Thyroid gland (tissue), 4 donors: ENCODE results near the gene POLR2I.

ENCODE experiments used
- POLR2A ChIP-seq, 2 donors: fragments of 450-650 bp; IDR thresholded peaks; one replicate each; pipeline ENCODE4 v1.6.1; 2017; ENCODE audit warnings: antibody characterized with exemption in 2 of 2, mild to moderate bottlenecking in 2 of 2, moderate library complexity in 1 of 2
- TF ChIP-seq, protein P1 (sequence below), 6 experiments: fragments of 200-600 bp in 3 of 6; fragments of 450-650 bp in 3 of 6; sonication (generic) in 3 of 6; IDR thresholded peaks; one replicate each; pipeline ENCODE4 v1.5.1; 2016 to 2019; ENCODE audit warnings: antibody characterized with exemption in 6 of 6, mild to moderate bottlenecking in 2 of 6, inconsistent platforms in 1 of 6, moderate library complexity in 1 of 6

DNA sequence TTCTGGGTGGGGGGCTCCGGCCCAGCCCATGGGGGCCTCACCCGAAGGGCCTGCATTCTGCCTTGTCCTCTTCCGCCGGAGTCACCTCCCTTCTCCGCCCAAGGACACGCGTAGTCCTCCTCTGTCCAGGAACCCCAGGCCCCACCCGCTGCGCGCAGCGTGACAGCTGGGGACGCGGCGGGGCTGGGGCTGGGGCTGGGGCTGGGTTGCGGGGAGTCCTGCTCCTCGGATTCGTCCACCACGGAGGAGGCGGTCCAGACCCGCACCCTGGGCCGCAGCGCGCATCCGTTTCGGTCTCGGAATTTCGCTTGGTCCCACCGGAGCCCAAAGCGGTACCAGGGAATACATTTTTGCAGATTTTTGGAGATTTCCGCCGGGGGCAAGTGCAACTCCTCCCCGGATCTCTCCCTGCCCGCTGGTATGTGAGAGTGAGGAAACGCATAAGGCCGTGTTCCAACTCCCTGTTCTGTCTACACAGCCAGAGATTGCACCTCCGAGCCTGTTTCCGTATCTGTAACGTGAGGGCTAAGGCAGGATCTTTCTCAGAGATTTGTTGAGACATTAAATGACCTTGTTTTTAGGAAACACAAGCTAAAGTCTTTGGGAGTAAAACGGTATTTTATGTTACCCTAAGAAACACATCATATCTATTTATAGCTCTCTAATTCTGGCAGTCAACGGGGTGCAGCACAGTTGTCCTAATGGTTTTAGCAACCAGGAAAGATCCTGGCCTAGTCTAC is 37.8 kb upstream of the POLR2I start, which contains the start of gene COX7A1:
- TF ChIP-seq, protein P1, sequence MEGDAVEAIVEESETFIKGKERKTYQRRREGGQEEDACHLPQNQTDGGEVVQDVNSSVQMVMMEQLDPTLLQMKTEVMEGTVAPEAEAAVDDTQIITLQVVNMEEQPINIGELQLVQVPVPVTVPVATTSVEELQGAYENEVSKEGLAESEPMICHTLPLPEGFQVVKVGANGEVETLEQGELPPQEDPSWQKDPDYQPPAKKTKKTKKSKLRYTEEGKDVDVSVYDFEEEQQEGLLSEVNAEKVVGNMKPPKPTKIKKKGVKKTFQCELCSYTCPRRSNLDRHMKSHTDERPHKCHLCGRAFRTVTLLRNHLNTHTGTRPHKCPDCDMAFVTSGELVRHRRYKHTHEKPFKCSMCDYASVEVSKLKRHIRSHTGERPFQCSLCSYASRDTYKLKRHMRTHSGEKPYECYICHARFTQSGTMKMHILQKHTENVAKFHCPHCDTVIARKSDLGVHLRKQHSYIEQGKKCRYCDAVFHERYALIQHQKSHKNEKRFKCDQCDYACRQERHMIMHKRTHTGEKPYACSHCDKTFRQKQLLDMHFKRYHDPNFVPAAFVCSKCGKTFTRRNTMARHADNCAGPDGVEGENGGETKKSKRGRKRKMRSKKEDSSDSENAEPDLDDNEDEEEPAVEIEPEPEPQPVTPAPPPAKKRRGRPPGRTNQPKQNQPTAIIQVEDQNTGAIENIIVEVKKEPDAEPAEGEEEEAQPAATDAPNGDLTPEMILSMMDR (IDR thresholded peaks at IDR 0.05), result no peak
- TF ChIP-seq POLR2A (IDR thresholded peaks at IDR 0.05), result peak in 1 of 2 donors; percentile 46
